HEK293 (cell line): ENCODE measurements around the gene PLIN4.

ENCODE experiments used
- BCL11A ChIP-seq: fragments of 450-650 bp; formaldehyde crosslinking; IDR thresholded peaks from 2 replicates; pipeline ENCODE4 v1.5.1; 2016; ENCODE audit warnings: low read depth, missing biosample characterization, missing genetic modification characterization
- GFI1B ChIP-seq: fragments of 450-650 bp; formaldehyde crosslinking; IDR thresholded peaks from 2 replicates; pipeline ENCODE4 v1.5.1; 2016; ENCODE audit warnings: missing biosample characterization, missing genetic modification characterization
- KLF10 ChIP-seq: fragments of 450-650 bp; IDR thresholded peaks from 2 replicates; pipeline ENCODE4 v1.5.1; 2018; ENCODE audit warnings: missing biosample characterization, mild to moderate bottlenecking, missing genetic modification characterization
- KLF17 ChIP-seq: fragments of 450-650 bp; formaldehyde crosslinking; IDR thresholded peaks from 2 replicates; pipeline ENCODE4 v1.5.1; 2016; ENCODE audit warnings: missing biosample characterization, missing genetic modification characterization
- OSR2 ChIP-seq: fragments of 450-650 bp; formaldehyde crosslinking; IDR thresholded peaks from 2 replicates; pipeline ENCODE4 v1.5.1; 2016; ENCODE audit warnings: missing biosample characterization, missing genetic modification characterization
- PBX3 ChIP-seq: sonication (generic); formaldehyde crosslinking; IDR thresholded peaks from 2 replicates; pipeline ENCODE4 v1.8.1; 2022; ENCODE audit warnings: mild to moderate bottlenecking, moderate library complexity, missing genetic modification reagents
- PRDM1 ChIP-seq: fragments of 450-650 bp; formaldehyde crosslinking; IDR thresholded peaks from 2 replicates; pipeline ENCODE4; 2016; ENCODE audit warnings: missing biosample characterization, missing genetic modification characterization
- REPIN1 ChIP-seq: fragments of 450-650 bp; formaldehyde crosslinking; IDR thresholded peaks from 2 replicates; pipeline ENCODE4 v1.5.1; 2017; ENCODE audit warnings: missing biosample characterization, missing genetic modification characterization, low read depth
- SP7 ChIP-seq: fragments of 450-650 bp; formaldehyde crosslinking; IDR thresholded peaks from 2 replicates; pipeline ENCODE4 v1.5.1; 2016; ENCODE audit warnings: missing biosample characterization, missing genetic modification characterization
- WT1 ChIP-seq: fragments of 450-650 bp; formaldehyde crosslinking; IDR thresholded peaks from 2 replicates; pipeline ENCODE4 v1.5.1; 2016; ENCODE audit warnings: missing biosample characterization, missing genetic modification characterization
- YY2 ChIP-seq: fragments of 450-650 bp; formaldehyde crosslinking; IDR thresholded peaks from 2 replicates; pipeline ENCODE4 v1.5.1; 2016; ENCODE audit warnings: missing biosample characterization, missing genetic modification characterization
- ZFHX2 ChIP-seq: fragments of 450-650 bp; formaldehyde crosslinking; conservative IDR thresholded peaks from 2 replicates; pipeline ENCODE4 v1.5.1; 2016; ENCODE audit warnings: missing biosample characterization, missing genetic modification characterization
- ZNF138 ChIP-seq: fragments of 450-650 bp; formaldehyde crosslinking; IDR thresholded peaks from 2 replicates; pipeline ENCODE4 v1.5.1; 2016; ENCODE audit warnings: missing biosample characterization, missing genetic modification characterization, borderline replicate concordance
- ZNF140 ChIP-seq: fragments of 450-650 bp; formaldehyde crosslinking; IDR thresholded peaks from 2 replicates; pipeline ENCODE4 v1.5.1; 2016; ENCODE audit warnings: missing biosample characterization, missing genetic modification characterization
- ZNF214 ChIP-seq: fragments of 450-650 bp; formaldehyde crosslinking; IDR thresholded peaks from 2 replicates; pipeline ENCODE4 v1.5.1; 2017; ENCODE audit warnings: missing biosample characterization, mild to moderate bottlenecking, missing genetic modification characterization, borderline replicate concordance
- ZNF274 ChIP-seq, 2 experiments: fragments of 200-500 bp in 1 of 2; fragments of 450-650 bp in 1 of 2; sonication (Bioruptor generic) in 1 of 2; formaldehyde crosslinking in 1 of 2; IDR thresholded peaks; 2 replicates each; pipeline versions ENCODE4 v1.5.1 to v1.6.1; 2014 to 2016; ENCODE audit warnings: borderline replicate concordance in 1 of 2, inconsistent platforms in 1 of 2, low read length in 1 of 2, missing biosample characterization in 1 of 2, missing genetic modification characterization in 1 of 2
- ZNF341 ChIP-seq: fragments of 450-650 bp; formaldehyde crosslinking; IDR thresholded peaks from 2 replicates; pipeline ENCODE4; 2016; ENCODE audit warnings: low read depth, missing biosample characterization, missing genetic modification characterization
- ZNF426 ChIP-seq: fragments of 450-650 bp; formaldehyde crosslinking; IDR thresholded peaks from 2 replicates; pipeline ENCODE4 v1.5.1; 2017; ENCODE audit warnings: missing biosample characterization, missing genetic modification characterization, mild to moderate bottlenecking, inconsistent platforms, moderate library complexity
- ZNF433 ChIP-seq: fragments of 450-650 bp; formaldehyde crosslinking; IDR thresholded peaks from 2 replicates; pipeline ENCODE4 v1.5.1; 2016; ENCODE audit warnings: missing biosample characterization, missing genetic modification characterization, low read depth
- ZNF48 ChIP-seq: fragments of 450-650 bp; formaldehyde crosslinking; IDR thresholded peaks from 2 replicates; pipeline ENCODE4 v1.5.1; 2016; ENCODE audit warnings: missing biosample characterization, missing genetic modification characterization
- ZNF510 ChIP-seq: fragments of 450-650 bp; formaldehyde crosslinking; IDR thresholded peaks from 2 replicates; pipeline ENCODE4 v1.5.1; 2018; ENCODE audit warnings: mild to moderate bottlenecking, missing genetic modification characterization, missing biosample characterization; ENCODE audit not compliant: insufficient replicate concordance
- ZNF529 ChIP-seq: fragments of 450-650 bp; formaldehyde crosslinking; IDR thresholded peaks from 2 replicates; pipeline ENCODE4 v1.5.1; 2017; ENCODE audit warnings: missing genetic modification characterization, missing biosample characterization; ENCODE audit not compliant: insufficient replicate concordance
- ZNF560 ChIP-seq: fragments of 450-650 bp; formaldehyde crosslinking; IDR thresholded peaks from 2 replicates; pipeline ENCODE4 v1.5.1; 2017; ENCODE audit warnings: missing biosample characterization, missing genetic modification characterization, borderline replicate concordance
- ZNF571 ChIP-seq: fragments of 450-650 bp; formaldehyde crosslinking; IDR thresholded peaks from 2 replicates; pipeline ENCODE4 v1.5.0; 2017; ENCODE audit warnings: missing biosample characterization, missing genetic modification characterization
- ZNF600 ChIP-seq: fragments of 450-650 bp; formaldehyde crosslinking; IDR thresholded peaks from 2 replicates; pipeline ENCODE4 v1.5.1; 2016; ENCODE audit warnings: missing biosample characterization, missing genetic modification characterization
- ZNF629 ChIP-seq: fragments of 450-650 bp; formaldehyde crosslinking; IDR thresholded peaks from 2 replicates; pipeline ENCODE4 v1.5.1; 2017; ENCODE audit warnings: missing biosample characterization, missing genetic modification characterization
- ZNF707 ChIP-seq: fragments of 450-650 bp; formaldehyde crosslinking; IDR thresholded peaks from 2 replicates; pipeline ENCODE4 v1.5.1; 2016; ENCODE audit warnings: missing biosample characterization, missing genetic modification characterization
- ZNF768 ChIP-seq: fragments of 450-650 bp; formaldehyde crosslinking; IDR thresholded peaks from 2 replicates; pipeline ENCODE4 v1.5.1; 2018; ENCODE audit warnings: missing biosample characterization, mild to moderate bottlenecking, missing genetic modification characterization
- ZNF785 ChIP-seq: fragments of 450-650 bp; formaldehyde crosslinking; IDR thresholded peaks from 2 replicates; pipeline ENCODE4 v1.5.1; 2016; ENCODE audit warnings: missing biosample characterization, missing genetic modification characterization
- ZNF792 ChIP-seq: fragments of 450-650 bp; formaldehyde crosslinking; IDR thresholded peaks from 2 replicates; pipeline ENCODE4 v1.5.1; 2016; ENCODE audit warnings: missing biosample characterization, missing genetic modification characterization
- ZNF830 ChIP-seq: fragments of 450-650 bp; IDR thresholded peaks from 2 replicates; pipeline ENCODE4 v1.5.0; 2018; ENCODE audit warnings: missing biosample characterization, missing genetic modification characterization, low read depth, mild to moderate bottlenecking, moderate library complexity
- ZSCAN23 ChIP-seq: fragments of 450-650 bp; formaldehyde crosslinking; IDR thresholded peaks from 2 replicates; pipeline ENCODE4 v1.5.1; 2016; ENCODE audit warnings: missing biosample characterization, missing genetic modification characterization
- TF ChIP-seq, protein P1 (sequence below): fragments of 450-650 bp; formaldehyde crosslinking; IDR thresholded peaks from 2 replicates; pipeline ENCODE4 v1.5.1; 2016; ENCODE audit warnings: missing biosample characterization, missing genetic modification characterization, borderline replicate concordance

The PLIN4 gene

GRCh38 chr19:4471403-4472173 lies 46.7 kb downstream of the PLIN4 start (continued):
- TF ChIP-seq ZNF792 (tag by site-specific recombination) (no peak), ZFHX2 (tag by site-specific recombination) (no peak), ZNF600 (tag by site-specific recombination) (no peak), BCL11A (tag by site-specific recombination) (no peak), ZNF707 (no peak), ZNF768 (no peak), KLF10 (tag by site-specific recombination) (peak; percentile 35; the same call in 1 of the 2 replicates), ZNF48 (tag by site-specific recombination) (no peak), PRDM1 (tag by site-specific recombination) (no peak), ZNF274 (IDR thresholded peaks at IDR 0.05; ENCODE audit: low read length) (no peak), ZNF274 (tag by site-specific recombination; IDR thresholded peaks at IDR 0.05; ENCODE audit: borderline replicate concordance) (no peak), ZNF830 (tag by site-specific recombination) (no peak), KLF17 (tag by site-specific recombination) (no peak), ZNF433 (tag by site-specific recombination) (no peak), ZNF571 (tag by site-specific recombination) (no peak), WT1 (tag by site-specific recombination) (peak; percentile 91), ZSCAN23 (tag by site-specific recombination) (no peak), ZNF426 (tag by site-specific recombination) (no peak), ZNF785 (tag by site-specific recombination) (no peak), ZNF341 (tag by site-specific recombination) (peak; percentile 42; the same call in 1 of the 2 replicates), ZNF214 (tag by site-specific recombination) (no peak), ZNF629 (tag by site-specific recombination) (no peak), GFI1B (no peak), YY2 (no peak), ZNF560 (tag by site-specific recombination) (no peak), ZNF138 (tag by site-specific recombination) (no peak), ZNF140 (tag by site-specific recombination) (no peak), ZNF529 (no peak), ZNF510 (tag by site-specific recombination) (no peak), OSR2 (tag by site-specific recombination) (no peak), SP7 (tag by site-specific recombination) (0 out of 2 replicates have a peak, but pooled peaks have one; percentile 9), PBX3 (CRISPR knock-in tag) (peak; percentile 99), REPIN1 (tag by site-specific recombination) (no peak)
- TF ChIP-seq, protein P1, sequence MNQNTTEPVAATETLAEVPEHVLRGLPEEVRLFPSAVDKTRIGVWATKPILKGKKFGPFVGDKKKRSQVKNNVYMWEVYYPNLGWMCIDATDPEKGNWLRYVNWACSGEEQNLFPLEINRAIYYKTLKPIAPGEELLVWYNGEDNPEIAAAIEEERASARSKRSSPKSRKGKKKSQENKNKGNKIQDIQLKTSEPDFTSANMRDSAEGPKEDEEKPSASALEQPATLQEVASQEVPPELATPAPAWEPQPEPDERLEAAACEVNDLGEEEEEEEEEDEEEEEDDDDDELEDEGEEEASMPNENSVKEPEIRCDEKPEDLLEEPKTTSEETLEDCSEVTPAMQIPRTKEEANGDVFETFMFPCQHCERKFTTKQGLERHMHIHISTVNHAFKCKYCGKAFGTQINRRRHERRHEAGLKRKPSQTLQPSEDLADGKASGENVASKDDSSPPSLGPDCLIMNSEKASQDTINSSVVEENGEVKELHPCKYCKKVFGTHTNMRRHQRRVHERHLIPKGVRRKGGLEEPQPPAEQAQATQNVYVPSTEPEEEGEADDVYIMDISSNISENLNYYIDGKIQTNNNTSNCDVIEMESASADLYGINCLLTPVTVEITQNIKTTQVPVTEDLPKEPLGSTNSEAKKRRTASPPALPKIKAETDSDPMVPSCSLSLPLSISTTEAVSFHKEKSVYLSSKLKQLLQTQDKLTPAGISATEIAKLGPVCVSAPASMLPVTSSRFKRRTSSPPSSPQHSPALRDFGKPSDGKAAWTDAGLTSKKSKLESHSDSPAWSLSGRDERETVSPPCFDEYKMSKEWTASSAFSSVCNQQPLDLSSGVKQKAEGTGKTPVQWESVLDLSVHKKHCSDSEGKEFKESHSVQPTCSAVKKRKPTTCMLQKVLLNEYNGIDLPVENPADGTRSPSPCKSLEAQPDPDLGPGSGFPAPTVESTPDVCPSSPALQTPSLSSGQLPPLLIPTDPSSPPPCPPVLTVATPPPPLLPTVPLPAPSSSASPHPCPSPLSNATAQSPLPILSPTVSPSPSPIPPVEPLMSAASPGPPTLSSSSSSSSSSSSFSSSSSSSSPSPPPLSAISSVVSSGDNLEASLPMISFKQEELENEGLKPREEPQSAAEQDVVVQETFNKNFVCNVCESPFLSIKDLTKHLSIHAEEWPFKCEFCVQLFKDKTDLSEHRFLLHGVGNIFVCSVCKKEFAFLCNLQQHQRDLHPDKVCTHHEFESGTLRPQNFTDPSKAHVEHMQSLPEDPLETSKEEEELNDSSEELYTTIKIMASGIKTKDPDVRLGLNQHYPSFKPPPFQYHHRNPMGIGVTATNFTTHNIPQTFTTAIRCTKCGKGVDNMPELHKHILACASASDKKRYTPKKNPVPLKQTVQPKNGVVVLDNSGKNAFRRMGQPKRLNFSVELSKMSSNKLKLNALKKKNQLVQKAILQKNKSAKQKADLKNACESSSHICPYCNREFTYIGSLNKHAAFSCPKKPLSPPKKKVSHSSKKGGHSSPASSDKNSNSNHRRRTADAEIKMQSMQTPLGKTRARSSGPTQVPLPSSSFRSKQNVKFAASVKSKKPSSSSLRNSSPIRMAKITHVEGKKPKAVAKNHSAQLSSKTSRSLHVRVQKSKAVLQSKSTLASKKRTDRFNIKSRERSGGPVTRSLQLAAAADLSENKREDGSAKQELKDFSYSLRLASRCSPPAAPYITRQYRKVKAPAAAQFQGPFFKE (tag by site-specific recombination) = no peak
